ENCODE data around the gene FBLN2. TPM values are rescaled to one million over a fixed set of nuclear protein-coding genes. Genes with fewer than 3 reads are reported as not detected.

The FBLN2 gene
- total RNA-seq, 3 donors from 2014 or later (not counting 1 experiment from before 2014, with no cell fraction given) = 0.61 to 2.7 (median 1.6) TPM

DNA sequence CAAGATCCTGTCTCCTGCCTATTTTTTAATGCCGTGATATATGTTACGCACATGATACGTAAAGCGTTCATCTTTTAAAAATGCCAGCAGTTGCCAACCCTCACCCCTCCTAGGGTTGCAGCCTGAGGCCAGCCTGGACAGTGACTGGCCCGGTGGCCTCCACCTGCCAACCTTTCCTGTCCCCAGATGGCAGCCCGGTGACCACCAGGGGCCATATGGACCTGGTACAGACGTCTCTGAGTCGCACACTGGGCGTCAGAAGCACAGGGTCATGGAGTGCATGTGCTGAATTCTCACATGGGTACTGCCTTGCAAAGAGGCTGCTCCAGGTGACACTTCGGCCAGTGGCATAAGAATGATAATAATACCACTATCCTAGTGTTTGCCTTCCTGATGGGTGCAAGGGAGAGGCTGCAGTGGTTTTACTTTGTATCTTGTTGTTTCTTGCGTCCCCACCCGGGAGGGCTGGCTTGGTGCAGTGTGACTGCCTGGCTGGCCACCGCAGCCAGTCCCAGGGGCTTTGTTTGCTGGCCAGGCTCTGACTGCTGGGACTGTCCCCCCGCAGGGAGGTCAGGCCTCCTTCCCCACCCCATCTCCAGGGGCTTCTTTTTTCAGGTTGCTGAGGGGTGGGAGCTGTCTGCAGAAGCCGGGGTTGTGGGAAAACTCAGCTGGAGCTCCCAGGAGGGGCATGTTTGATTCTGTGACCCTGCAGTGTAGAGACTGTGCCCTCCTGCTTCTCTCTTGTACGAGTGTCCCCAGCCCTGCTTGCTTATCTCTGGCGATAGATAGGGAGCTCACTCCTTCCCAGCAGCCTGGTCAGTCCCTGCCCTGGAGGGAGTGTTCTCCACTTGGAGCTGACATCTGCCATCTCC is 16.9 kb downstream of the FBLN2 start:
- Histone ChIP-seq H3K9me3 (ENCODE audit: control insufficient read depth, insufficient read depth, low read length) (no peaks in the 10 kb centered on the region), H3K27me3 (ENCODE audit: control insufficient read depth, insufficient read depth, low read length) (no peaks in the 10 kb centered on the region), H3K4me3 (ENCODE audit: low read length) (no peak overlapping the region), H3K27ac (ENCODE audit: low read length) (no peak overlapping the region), H3K4me1 (ENCODE audit: control insufficient read depth, insufficient read depth, low read length) (peaks cover 7% of the 10 kb centered on the region), H3K36me3 (ENCODE audit: control insufficient read depth, insufficient read depth, low read length) (no peaks in the 10 kb centered on the region)
- TF ChIP-seq CTCF (IDR thresholded peaks at IDR 0.05) = no peak
- H3K4me3 Mint-ChIP-seq = no peak overlapping the region
- 93% methylated on average over 16 of the region's 17 CpGs for WGBS (ENCODE audit: insufficient coverage)
- intact Hi-C loops (cut with micrococcal nuclease) = no loop called here
- peaks cover 0 to 5% of the 10 kb centered on the region in 2 donors for H3K4me1 Mint-ChIP-seq
- peaks cover 1 to 2% of the 10 kb centered on the region in 2 donors for H3K27me3 Mint-ChIP-seq (ENCODE audit: low read depth in 2 of 2)
- DNase-seq (no peak), ATAC-seq (no peak)
- no peaks in the 10 kb centered on the region for H3K9me3 Mint-ChIP-seq
- no peaks in the 10 kb centered on the region for H3K36me3 Mint-ChIP-seq
- H3K27ac Mint-ChIP-seq = no peak overlapping the region

GRCh38 chr3:13566453-13566748 is 17.5 kb downstream of the FBLN2 start:
- no peak for TF ChIP-seq CTCF (IDR thresholded peaks at IDR 0.05)
- no peaks in the 10 kb centered on the region for H3K27me3 ChIP-seq (ENCODE audit: control insufficient read depth, insufficient read depth, low read length)
- H3K4me1 ChIP-seq (ENCODE audit: control insufficient read depth, insufficient read depth, low read length) = peaks cover 7% of the 10 kb centered on the region
- no peaks in the 10 kb centered on the region for H3K36me3 ChIP-seq (ENCODE audit: control insufficient read depth, insufficient read depth, low read length)
- no peak overlapping the region for H3K4me3 ChIP-seq (ENCODE audit: low read length)
- H3K4me3 Mint-ChIP-seq = no peak overlapping the region
- ATAC-seq (no peak), DNase-seq (no peak)
- intact Hi-C loops (cut with micrococcal nuclease) = no loop called here
- no peak overlapping the region for H3K27ac Mint-ChIP-seq
- 79% methylated on average over 5 of the region's 5 CpGs for WGBS (ENCODE audit: insufficient coverage)
- H3K9me3 ChIP-seq (ENCODE audit: control insufficient read depth, insufficient read depth, low read length) = no peaks in the 10 kb centered on the region
- peaks cover 0 to 2% of the 10 kb centered on the region in 2 donors for H3K27me3 Mint-ChIP-seq (ENCODE audit: low read depth in 2 of 2)
- no peaks in the 10 kb centered on the region for H3K9me3 Mint-ChIP-seq
- no peak overlapping the region for H3K27ac ChIP-seq (ENCODE audit: low read length)
- peaks cover 0 to 5% of the 10 kb centered on the region in 2 donors for H3K4me1 Mint-ChIP-seq
- H3K36me3 Mint-ChIP-seq = no peaks in the 10 kb centered on the region

GRCh38 chr3:13566769-13567310 is 17.9 kb downstream of the FBLN2 start:
- DNase-seq (no peak), ATAC-seq (no peak)
- H3K4me3 ChIP-seq (ENCODE audit: low read length) = no peak overlapping the region
- Mint-ChIP-seq H3K36me3 (no peaks in the 10 kb centered on the region), H3K4me1 (peaks cover 0 to 5% of the 10 kb centered on the region in 2 donors), H3K27me3 (ENCODE audit: low read depth in 2 of 2) (peaks cover 0 to 2% of the 10 kb centered on the region in 2 donors), H3K27ac (no peak overlapping the region), H3K9me3 (no peaks in the 10 kb centered on the region), H3K4me3 (no peak overlapping the region)
- peaks cover 7% of the 10 kb centered on the region for H3K4me1 ChIP-seq (ENCODE audit: control insufficient read depth, insufficient read depth, low read length)
- H3K27ac ChIP-seq (ENCODE audit: low read length) = no peak overlapping the region
- H3K9me3 ChIP-seq (ENCODE audit: control insufficient read depth, insufficient read depth, low read length) = no peaks in the 10 kb centered on the region
- WGBS (ENCODE audit: insufficient coverage) = 81% methylated on average over 9 of the region's 9 CpGs
- H3K36me3 ChIP-seq (ENCODE audit: control insufficient read depth, insufficient read depth, low read length) = no peaks in the 10 kb centered on the region
- intact Hi-C loops (cut with micrococcal nuclease) = no loop called here
- TF ChIP-seq CTCF (IDR thresholded peaks at IDR 0.05) = no peak
- no peaks in the 10 kb centered on the region for H3K27me3 ChIP-seq (ENCODE audit: control insufficient read depth, insufficient read depth, low read length)
